ENCODE results near the gene NR6A1.

The NR6A1 gene

GRCh38 chr9:124818431-124819281 lies 47.5 kb upstream of the NR6A1 start (continued):
- TF ChIP-seq EGR2 (tag by site-specific recombination; IDR thresholded peaks at IDR 0.05; ENCODE audit: low read depth): peak; percentile 37; the same call in 1 of the 2 replicates
- TF ChIP-seq ZNF184 (tag by site-specific recombination; IDR thresholded peaks at IDR 0.05): no peak

GRCh38 chr9:124815601-124816000 lies 44.5 kb upstream of the NR6A1 start:
- Histone ChIP-seq H3K27ac (ENCODE audit: extremely low read depth, low read depth, low read length) (no peak overlapping the region), H3K4me3 (ENCODE audit: low read depth, low read length) (no peak overlapping the region), H3K4me1 (ENCODE audit: control insufficient read depth, insufficient read depth, low read length) (0 out of 2 replicates have a peak, but pooled peaks cover 3% of the 10 kb centered on the region), H3K36me3 (ENCODE audit: control insufficient read depth in 2 of 2, insufficient read depth in 1 of 2, low read length in 2 of 2) (no peaks in the 10 kb centered on the region), H3K9me3 (ENCODE audit: control insufficient read depth, insufficient read depth, low read depth, low read length) (no peaks in the 10 kb centered on the region)
- CTCF ChIA-PET: interaction anchor here (0.6 to 6.6 kb wide), 6 partner anchors 14 to 55 kb away, joined by 3 to 75 read pairs (median 4); partner anchors contain the start of gene WDR38
- POLR2A ChIA-PET: interaction anchor here (0.7 kb wide), 1 partner anchor 31 kb away, joined by 4 read pairs; no protein-coding TSS in a partner anchor
- TF ChIP-seq ZNF311 (tag by site-specific recombination; IDR thresholded peaks at IDR 0.05; ENCODE audit: borderline replicate concordance): no peak
- no peak for TF ChIP-seq ZNF664 (tag by site-specific recombination; IDR thresholded peaks at IDR 0.05)
- TF ChIP-seq KLF8 (tag by site-specific recombination; IDR thresholded peaks at IDR 0.05): no peak
- no peak for TF ChIP-seq ZNF626 (tag by site-specific recombination; IDR thresholded peaks at IDR 0.05)
- TF ChIP-seq ZNF362 (tag by site-specific recombination; IDR thresholded peaks at IDR 0.05): no peak
- TF ChIP-seq ZSCAN30 (tag by site-specific recombination; IDR thresholded peaks at IDR 0.05): no peak
- TF ChIP-seq KLF9 (tag by site-specific recombination; IDR thresholded peaks at IDR 0.05; ENCODE audit: low read depth): no peak
- no peak for TF ChIP-seq ZNF37A (tag by site-specific recombination; IDR thresholded peaks at IDR 0.05)
- no peak for TF ChIP-seq ZNF580 (tag by site-specific recombination; IDR thresholded peaks at IDR 0.05)
- no peak for TF ChIP-seq ZNF449 (tag by site-specific recombination; IDR thresholded peaks at IDR 0.05)
- no peak for TF ChIP-seq ZNF398 (tag by site-specific recombination; IDR thresholded peaks at IDR 0.05)
- TF ChIP-seq ZNF24 (tag by site-specific recombination; IDR thresholded peaks at IDR 0.05): no peak
- no peak for TF ChIP-seq ZNF747 (tag by site-specific recombination; IDR thresholded peaks at IDR 0.05)
- no peak for TF ChIP-seq WT1 (tag by site-specific recombination; IDR thresholded peaks at IDR 0.05)
- no peak for TF ChIP-seq ZNF488 (tag by site-specific recombination; IDR thresholded peaks at IDR 0.05)
- TF ChIP-seq ZBTB6 (tag by site-specific recombination; IDR thresholded peaks at IDR 0.05): no peak

Measured in HEK293 (cell line).